ENCODE measurements around the gene ADAMTSL2.

ADAMTSL2 gene

GRCh38 chr9:133518706-133519449 lies 15.6 kb upstream of the ADAMTSL2 start:
- DNase-seq = no peak

- no peak for DNase-seq
Observed at GRCh38 chr9:133519693-133520092, 14.8 kb upstream of the ADAMTSL2 start.

- no peak for DNase-seq
Observed at GRCh38 chr9:133520121-133520835, 14.2 kb upstream of the ADAMTSL2 start.

GRCh38 chr9:133521122-133522072 lies 13.1 kb upstream of the ADAMTSL2 start:
- DNase-seq = no peak

- peak; percentile 12 for DNase-seq
Observed at GRCh38 chr9:133522073-133522910, 12.2 kb upstream of the ADAMTSL2 start.

- DNase-seq = no peak
Observed at GRCh38 chr9:133523106-133523505, 11.4 kb upstream of the ADAMTSL2 start.

- DNase-seq = no peak
Observed at GRCh38 chr9:133524146-133524545, 10.4 kb upstream of the ADAMTSL2 start.

GRCh38 chr9:133524679-133525228 lies 9.8 kb upstream of the ADAMTSL2 start, which contains the start of gene MYMK:
MYMK (minus strand) TSS chr9:133524959; CDS start chr9:133524844, 115 bp downstream.
- no peak for DNase-seq

- no peak for DNase-seq
Observed at GRCh38 chr9:133525677-133526076, 8.8 kb upstream of the ADAMTSL2 start.

GRCh38 chr9:133526721-133527321 lies 7.7 kb upstream of the ADAMTSL2 start:
- DNase-seq = peak; percentile 63

- DNase-seq = no peak
Observed at GRCh38 chr9:133527444-133527920, 7.0 kb upstream of the ADAMTSL2 start.

- no peak for DNase-seq
Observed at GRCh38 chr9:133528001-133528875, 6.3 kb upstream of the ADAMTSL2 start.

GRCh38 chr9:133528876-133529241 lies 5.6 kb upstream of the ADAMTSL2 start:
- DNase-seq = peak; percentile 38

- DNase-seq = no peak
Observed at GRCh38 chr9:133529457-133529856, 5.0 kb upstream of the ADAMTSL2 start.

- DNase-seq = no peak
Observed at GRCh38 chr9:133529874-133530273, 4.6 kb upstream of the ADAMTSL2 start.

GRCh38 chr9:133531293-133531692 lies 3.2 kb upstream of the ADAMTSL2 start:
- no peak for DNase-seq

GRCh38 chr9:133532937-133533668 lies 1.4 kb upstream of the ADAMTSL2 start:
- peak; percentile 74 for DNase-seq

- no peak for DNase-seq
Observed at GRCh38 chr9:133533857-133534256, 647 bp upstream of the ADAMTSL2 start.

GRCh38 chr9:133535306-133535877 lies 888 bp downstream of the ADAMTSL2 start:
- no peak for DNase-seq
